HepG2 (cell line): ENCODE results near the gene BHLHE23. TPM values are rescaled to one million over a fixed set of nuclear protein-coding genes. Genes with fewer than 3 reads are reported as not detected.

Experiments used
- ATAC-seq: fragments of 200-7000 bp; cut with Tn5 transposase; 3 replicates; pipeline ENCODE4 v1.9.1; 2020; ENCODE audit warnings: mild to moderate bottlenecking, moderate library complexity
- BruUV-seq: library from RNA; stranded (reverse); fragments of 400-500 nt; replicated peaks from 2 replicates; lab custom pipeline; 2021; lab: Mats Ljungman, UMichigan
- CTCF ChIA-PET: fragments of 300-600 bp; formaldehyde crosslinking; extraction: SDS; loops from one replicate; lab custom pipeline; 2021; ENCODE audit warnings: low total read pairs, inconsistent platforms, low intra/inter-chr PET ratio; lab: Yijun Ruan, JAX
- POLR2A ChIA-PET: fragments of 350-600 bp; sonication (Branson Sonifier 250); formaldehyde crosslinking; loops from one replicate; lab custom pipeline; 2020; ENCODE audit warnings: antibody characterized with exemption, inconsistent platforms; lab: Yijun Ruan, JAX
- DNase-seq: peaks from one replicate; pipeline ENCODE4 v3.0.0-alpha.2; 2015; ENCODE audit warnings: low spot score
- FAIRE-seq: peaks from 3 replicates; lab custom pipeline; 2011; peaks lifted over from hg19 to GRCh38; lab: Jason Lieb, UNC
- H2AFZ ChIP-seq: one replicate; pipeline ENCODE4 v1.6.1; 2011; ENCODE audit warnings: low read length, inconsistent platforms
- H3K27ac ChIP-seq: fragments of 300-600 bp; 3 replicates; pipeline ENCODE4 v1.8.0; 2011; ENCODE audit warnings: mixed run types, mild to moderate bottlenecking, mixed read lengths, low read length, inconsistent platforms; ENCODE audit not compliant: insufficient read depth; ENCODE audit errors: extremely low read length
- H3K27me3 ChIP-seq, 2 experiments: fragments of 200-600 bp in 1 of 2; 2 replicates in 1 of 2; 3 replicates in 1 of 2; pipeline versions ENCODE4 v1.6.0 to v1.8.0; 2011; ENCODE audit warnings: low read length in 2 of 2, mild to moderate bottlenecking in 2 of 2, moderate library complexity in 2 of 2, inconsistent platforms in 1 of 2; ENCODE audit not compliant: insufficient read depth in 2 of 2, control insufficient read depth in 1 of 2
- H3K36me3 ChIP-seq, 2 experiments: fragments of 200-600 bp in 1 of 2; replicated peaks in 1 of 2; 2 replicates in 1 of 2; 3 replicates in 1 of 2; pipeline versions ENCODE4 v1.5.1 to v1.8.0; 2011; ENCODE audit warnings: low read length in 2 of 2, inconsistent platforms in 1 of 2; ENCODE audit not compliant: insufficient read depth in 2 of 2, control insufficient read depth in 1 of 2
- H3K4me1 ChIP-seq: 2 replicates; pipeline ENCODE4 v1.5.1; 2012; ENCODE audit warnings: low read length, inconsistent platforms; ENCODE audit not compliant: insufficient read depth
- H3K4me2 ChIP-seq: 2 replicates; pipeline ENCODE4 v1.6.0; 2011; ENCODE audit warnings: low read depth, low read length, inconsistent platforms
- H3K4me3 ChIP-seq, 3 experiments: fragments of 200-600 bp in 1 of 3; sonication (generic), shearing (Covaris generic) in 1 of 3; replicated peaks in 1 of 3; 2 replicates each; pipeline ENCODE4 v1.5.1; 2011 to 2016; ENCODE audit warnings: low read length in 3 of 3, inconsistent platforms in 2 of 3, low read depth in 2 of 3, mild to moderate bottlenecking in 2 of 3, control low read depth in 1 of 3, mixed read lengths in 1 of 3; ENCODE audit not compliant: insufficient read depth in 1 of 3
- H3K79me2 ChIP-seq: one replicate; pipeline ENCODE4 v1.6.1; 2011; ENCODE audit warnings: low read length, inconsistent platforms; ENCODE audit not compliant: insufficient read depth
- H3K9ac ChIP-seq: 2 replicates; pipeline ENCODE4 v1.6.0; 2011; ENCODE audit warnings: mild to moderate bottlenecking, low read depth, low read length, inconsistent platforms; ENCODE audit not compliant: insufficient read depth
- H3K9me3 ChIP-seq: 2 replicates; pipeline ENCODE4 v1.5.1; 2012; ENCODE audit warnings: mild to moderate bottlenecking, low read length
- H4K20me1 ChIP-seq: 2 replicates; pipeline ENCODE4 v1.6.0; 2011; ENCODE audit warnings: inconsistent platforms, mild to moderate bottlenecking, low read length, moderate library complexity; ENCODE audit not compliant: insufficient read depth
- ADNP ChIP-seq: sonication (generic); formaldehyde crosslinking; IDR thresholded peaks from 2 replicates; pipeline ENCODE4 v1.4.0; 2020; ENCODE audit warnings: missing genetic modification reagents
- FOSL2 ChIP-seq: sonication (generic); formaldehyde crosslinking; IDR thresholded peaks from 2 replicates; pipeline ENCODE4 v1.4.0; 2020; ENCODE audit warnings: missing genetic modification reagents
- JARID2 ChIP-seq: sonication (generic); formaldehyde crosslinking; IDR thresholded peaks from 2 replicates; pipeline ENCODE4 v1.8.1; 2023; ENCODE audit warnings: missing genetic modification reagents, inconsistent platforms; ENCODE audit not compliant: insufficient replicate concordance
- PAWR ChIP-seq: sonication (generic); formaldehyde crosslinking; IDR thresholded peaks from 2 replicates; pipeline ENCODE4 v1.4.0; 2020; ENCODE audit warnings: missing genetic modification reagents, mild to moderate bottlenecking, borderline replicate concordance
- SMAD3 ChIP-seq: sonication (generic); formaldehyde crosslinking; IDR thresholded peaks from 2 replicates; pipeline ENCODE4 v1.4.0; 2020; ENCODE audit warnings: missing genetic modification reagents
- ZNF256 ChIP-seq: sonication (generic); formaldehyde crosslinking; conservative IDR thresholded peaks from 2 replicates; pipeline ENCODE4 v1.4.0; 2020; ENCODE audit warnings: missing genetic modification reagents
- ZNF432 ChIP-seq: sonication (generic); formaldehyde crosslinking; IDR thresholded peaks from 2 replicates; pipeline ENCODE4 v1.5.0; 2020; ENCODE audit warnings: missing genetic modification reagents, mild to moderate bottlenecking, borderline replicate concordance
- ZNF773 ChIP-seq: sonication (generic); formaldehyde crosslinking; IDR thresholded peaks from 2 replicates; pipeline ENCODE4 v1.4.0; 2020; ENCODE audit warnings: missing genetic modification reagents, borderline replicate concordance
- WGBS: methylation state at CpG from one replicate; pipeline ENCODE4 v1.1.6; 2017; ENCODE audit warnings: low lambda C conversion rate; 5-methylcytosine and 5-hydroxymethylcytosine counted together
- in situ Hi-C: cut with HindIII; loops from 2 replicates; pipeline ENCODE4 v1.10.0; 2017; ENCODE audit warnings: low pct_unique_long_range_greater_than_20kb; ENCODE audit not compliant: extremely low pct_ligation_motif_present
- intact Hi-C: fragments of 100-400 bp; cut with micrococcal nuclease; formaldehyde crosslinking; loops from one replicate; pipeline ENCODE4 v1.10.0; 2022; ENCODE audit not compliant: unreplicated experiment
- polyA plus RNA-seq, 8 experiments: library from polyadenylated mRNA; depleted of rRNA in 3 of 8; stranded (reverse) in 7 of 8; unstranded in 1 of 8; fragments of >200 nt; fragmentation: Illumina TruSeq in 4 of 8; extraction: Trizol in 4 of 8; gene quantifications; 2 replicates each; pipeline versions ENCODE4 v1.2.1 to v1.2.3, GENCODE V29; 2011 to 2016; ENCODE audit warnings: low read depth in 4 of 8, missing spikeins in 1 of 8, mixed read lengths in 1 of 8; ENCODE audit not compliant: insufficient read depth in 1 of 8
- total RNA-seq, 5 experiments: library from RNA; depleted of rRNA; stranded (reverse); fragments of >200 nt; fragmentation: Illumina TruSeq; extraction: Trizol; gene quantifications; 2 replicates each; pipeline ENCODE4 v1.2.3, GENCODE V29; 2016; ENCODE audit warnings: low read depth in 1 of 5
- TF ChIP-seq, protein P1 (sequence below): sonication (generic); formaldehyde crosslinking; IDR thresholded peaks from 2 replicates; pipeline ENCODE4 v1.5.0; 2020; ENCODE audit warnings: mild to moderate bottlenecking, missing genetic modification reagents
- TF ChIP-seq, protein P2 (sequence below): sonication (generic); formaldehyde crosslinking; IDR thresholded peaks from 2 replicates; pipeline ENCODE4 v1.8.0; 2022; ENCODE audit warnings: missing genetic modification reagents, mild to moderate bottlenecking, borderline replicate concordance
- TF ChIP-seq, protein P3 (sequence below): IDR thresholded peaks from 2 replicates; pipeline ENCODE4 v1.6.1; 2016; ENCODE audit warnings: missing genetic modification reagents, missing compliant biosample characterization
- TF ChIP-seq, protein P4 (sequence below): IDR thresholded peaks from 2 replicates; pipeline ENCODE4 v1.6.1; 2018; ENCODE audit warnings: missing genetic modification reagents
- TF ChIP-seq, protein P5 (sequence below): sonication (generic); formaldehyde crosslinking; IDR thresholded peaks from 2 replicates; pipeline ENCODE4 v1.8.1; 2023; ENCODE audit warnings: mild to moderate bottlenecking, missing genetic modification reagents
- TF ChIP-seq, protein P6 (sequence below): sonication (generic); formaldehyde crosslinking; IDR thresholded peaks from 2 replicates; pipeline ENCODE4 v1.5.0; 2020; ENCODE audit warnings: mild to moderate bottlenecking, missing genetic modification reagents

Gene BHLHE23
- total and polyA plus RNA-seq, 2 of the 13 experiments (the other 11 are each of a cell fraction or from before 2014, with no cell fraction given) = not detected

DNA sequence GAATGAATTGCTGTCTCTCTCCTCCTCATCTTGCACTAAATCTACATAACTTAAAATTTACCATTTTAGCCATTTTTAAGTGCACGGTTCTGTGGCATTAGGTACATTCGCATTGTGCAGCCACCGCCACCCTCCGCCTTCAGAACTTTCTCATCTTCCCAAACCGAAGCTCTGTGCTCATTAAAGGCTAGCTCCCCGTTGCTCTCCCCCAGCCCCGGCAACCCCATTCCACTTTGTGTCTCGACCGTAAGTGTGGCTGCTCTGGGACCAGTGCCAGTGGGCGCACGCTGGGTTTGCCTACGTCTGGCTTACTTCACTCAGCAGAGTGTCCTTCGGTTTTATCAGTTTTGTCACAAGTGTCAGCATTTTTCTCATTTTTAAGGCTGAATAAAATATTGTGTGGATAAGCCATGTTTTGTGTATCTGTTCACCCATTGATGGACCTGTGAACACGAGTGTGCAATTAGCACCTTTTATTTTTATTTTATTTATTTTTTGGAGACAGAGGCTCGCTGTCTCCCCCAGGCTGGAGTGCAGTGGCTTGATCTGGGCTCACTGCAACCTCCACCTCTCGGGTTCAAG lies 37.5 kb downstream of the BHLHE23 start:
- Histone ChIP-seq H3K4me2 (no peak overlapping the region), H4K20me1 (peaks cover 40% of the 10 kb centered on the region; the same call in 1 of the 2 replicates), H3K27me3 (peaks cover 12 to 31% of the 10 kb centered on the region in 2 experiments), H3K9me3 (no peaks in the 10 kb centered on the region), H3K4me3 (no peak overlapping the region), H3K4me1 (peaks cover 45% of the 10 kb centered on the region), H2AFZ (no peak overlapping the region), H3K36me3 (peaks cover 25% of the 10 kb centered on the region in 2 experiments), H3K9ac (no peak overlapping the region), H3K27ac (peak overlapping the region; percentile 2), H3K79me2 (no peaks in the 10 kb centered on the region)
- ChIA-PET POLR2A (interaction anchor here (2.0 to 2.8 kb wide), 2 partner anchors 32 to 44 kb away, joined by 6 to 20 read pairs; partner anchors contain the start of gene GID8), CTCF (no interaction called here)
- ATAC-seq (no peak), FAIRE-seq (peak; percentile 15), DNase-seq (no peak)
- intact Hi-C loops (no loop called here), in situ Hi-C loops (no loop called here)
- BruUV-seq = no TSS peak
- 42% methylated on average over 16 of the region's 16 CpGs for WGBS
- TF ChIP-seq, protein P1, sequence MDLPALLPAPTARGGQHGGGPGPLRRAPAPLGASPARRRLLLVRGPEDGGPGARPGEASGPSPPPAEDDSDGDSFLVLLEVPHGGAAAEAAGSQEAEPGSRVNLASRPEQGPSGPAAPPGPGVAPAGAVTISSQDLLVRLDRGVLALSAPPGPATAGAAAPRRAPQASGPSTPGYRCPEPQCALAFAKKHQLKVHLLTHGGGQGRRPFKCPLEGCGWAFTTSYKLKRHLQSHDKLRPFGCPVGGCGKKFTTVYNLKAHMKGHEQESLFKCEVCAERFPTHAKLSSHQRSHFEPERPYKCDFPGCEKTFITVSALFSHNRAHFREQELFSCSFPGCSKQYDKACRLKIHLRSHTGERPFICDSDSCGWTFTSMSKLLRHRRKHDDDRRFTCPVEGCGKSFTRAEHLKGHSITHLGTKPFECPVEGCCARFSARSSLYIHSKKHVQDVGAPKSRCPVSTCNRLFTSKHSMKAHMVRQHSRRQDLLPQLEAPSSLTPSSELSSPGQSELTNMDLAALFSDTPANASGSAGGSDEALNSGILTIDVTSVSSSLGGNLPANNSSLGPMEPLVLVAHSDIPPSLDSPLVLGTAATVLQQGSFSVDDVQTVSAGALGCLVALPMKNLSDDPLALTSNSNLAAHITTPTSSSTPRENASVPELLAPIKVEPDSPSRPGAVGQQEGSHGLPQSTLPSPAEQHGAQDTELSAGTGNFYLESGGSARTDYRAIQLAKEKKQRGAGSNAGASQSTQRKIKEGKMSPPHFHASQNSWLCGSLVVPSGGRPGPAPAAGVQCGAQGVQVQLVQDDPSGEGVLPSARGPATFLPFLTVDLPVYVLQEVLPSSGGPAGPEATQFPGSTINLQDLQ = no peak
- TF ChIP-seq ZNF432 (CRISPR knock-in tag) (no peak), PAWR (CRISPR knock-in tag) (no peak), FOSL2 (CRISPR knock-in tag) (0 out of 2 replicates have a peak, but pooled peaks have one; percentile 16), ZNF256 (CRISPR knock-in tag) (no peak), ADNP (CRISPR knock-in tag) (no peak), JARID2 (CRISPR knock-in tag) (peak; percentile 1), SMAD3 (CRISPR knock-in tag) (no peak), ZNF773 (CRISPR knock-in tag) (no peak)
- TF ChIP-seq, protein P2, sequence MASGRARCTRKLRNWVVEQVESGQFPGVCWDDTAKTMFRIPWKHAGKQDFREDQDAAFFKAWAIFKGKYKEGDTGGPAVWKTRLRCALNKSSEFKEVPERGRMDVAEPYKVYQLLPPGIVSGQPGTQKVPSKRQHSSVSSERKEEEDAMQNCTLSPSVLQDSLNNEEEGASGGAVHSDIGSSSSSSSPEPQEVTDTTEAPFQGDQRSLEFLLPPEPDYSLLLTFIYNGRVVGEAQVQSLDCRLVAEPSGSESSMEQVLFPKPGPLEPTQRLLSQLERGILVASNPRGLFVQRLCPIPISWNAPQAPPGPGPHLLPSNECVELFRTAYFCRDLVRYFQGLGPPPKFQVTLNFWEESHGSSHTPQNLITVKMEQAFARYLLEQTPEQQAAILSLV (CRISPR knock-in tag) = no peak
- TF ChIP-seq, protein P3, sequence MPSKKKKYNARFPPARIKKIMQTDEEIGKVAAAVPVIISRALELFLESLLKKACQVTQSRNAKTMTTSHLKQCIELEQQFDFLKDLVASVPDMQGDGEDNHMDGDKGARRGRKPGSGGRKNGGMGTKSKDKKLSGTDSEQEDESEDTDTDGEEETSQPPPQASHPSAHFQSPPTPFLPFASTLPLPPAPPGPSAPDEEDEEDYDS = no peak
- TF ChIP-seq, protein P4, sequence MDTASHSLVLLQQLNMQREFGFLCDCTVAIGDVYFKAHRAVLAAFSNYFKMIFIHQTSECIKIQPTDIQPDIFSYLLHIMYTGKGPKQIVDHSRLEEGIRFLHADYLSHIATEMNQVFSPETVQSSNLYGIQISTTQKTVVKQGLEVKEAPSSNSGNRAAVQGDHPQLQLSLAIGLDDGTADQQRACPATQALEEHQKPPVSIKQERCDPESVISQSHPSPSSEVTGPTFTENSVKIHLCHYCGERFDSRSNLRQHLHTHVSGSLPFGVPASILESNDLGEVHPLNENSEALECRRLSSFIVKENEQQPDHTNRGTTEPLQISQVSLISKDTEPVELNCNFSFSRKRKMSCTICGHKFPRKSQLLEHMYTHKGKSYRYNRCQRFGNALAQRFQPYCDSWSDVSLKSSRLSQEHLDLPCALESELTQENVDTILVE (CRISPR knock-in tag) = no peak; the same call in 1 of the 2 replicates
- TF ChIP-seq, protein P5, sequence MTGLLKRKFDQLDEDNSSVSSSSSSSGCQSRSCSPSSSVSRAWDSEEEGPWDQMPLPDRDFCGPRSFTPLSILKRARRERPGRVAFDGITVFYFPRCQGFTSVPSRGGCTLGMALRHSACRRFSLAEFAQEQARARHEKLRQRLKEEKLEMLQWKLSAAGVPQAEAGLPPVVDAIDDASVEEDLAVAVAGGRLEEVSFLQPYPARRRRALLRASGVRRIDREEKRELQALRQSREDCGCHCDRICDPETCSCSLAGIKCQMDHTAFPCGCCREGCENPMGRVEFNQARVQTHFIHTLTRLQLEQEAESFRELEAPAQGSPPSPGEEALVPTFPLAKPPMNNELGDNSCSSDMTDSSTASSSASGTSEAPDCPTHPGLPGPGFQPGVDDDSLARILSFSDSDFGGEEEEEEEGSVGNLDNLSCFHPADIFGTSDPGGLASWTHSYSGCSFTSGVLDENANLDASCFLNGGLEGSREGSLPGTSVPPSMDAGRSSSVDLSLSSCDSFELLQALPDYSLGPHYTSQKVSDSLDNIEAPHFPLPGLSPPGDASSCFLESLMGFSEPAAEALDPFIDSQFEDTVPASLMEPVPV = no peak
- TF ChIP-seq, protein P6, sequence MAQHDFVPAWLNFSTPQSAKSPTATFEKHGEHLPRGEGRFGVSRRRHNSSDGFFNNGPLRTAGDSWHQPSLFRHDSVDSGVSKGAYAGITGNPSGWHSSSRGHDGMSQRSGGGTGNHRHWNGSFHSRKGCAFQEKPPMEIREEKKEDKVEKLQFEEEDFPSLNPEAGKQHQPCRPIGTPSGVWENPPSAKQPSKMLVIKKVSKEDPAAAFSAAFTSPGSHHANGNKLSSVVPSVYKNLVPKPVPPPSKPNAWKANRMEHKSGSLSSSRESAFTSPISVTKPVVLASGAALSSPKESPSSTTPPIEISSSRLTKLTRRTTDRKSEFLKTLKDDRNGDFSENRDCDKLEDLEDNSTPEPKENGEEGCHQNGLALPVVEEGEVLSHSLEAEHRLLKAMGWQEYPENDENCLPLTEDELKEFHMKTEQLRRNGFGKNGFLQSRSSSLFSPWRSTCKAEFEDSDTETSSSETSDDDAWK (CRISPR knock-in tag) = no peak
